ENCODE results near the gene FIBP. TPM values are rescaled to one million over a fixed set of nuclear protein-coding genes. Genes with fewer than 3 reads are reported as not detected.

Gene FIBP
- total and polyA plus RNA-seq, 2 of the 8 experiments (the other 6 are each of a cell fraction or from before 2014, with no cell fraction given): 74.3 to 173 TPM

DNA sequence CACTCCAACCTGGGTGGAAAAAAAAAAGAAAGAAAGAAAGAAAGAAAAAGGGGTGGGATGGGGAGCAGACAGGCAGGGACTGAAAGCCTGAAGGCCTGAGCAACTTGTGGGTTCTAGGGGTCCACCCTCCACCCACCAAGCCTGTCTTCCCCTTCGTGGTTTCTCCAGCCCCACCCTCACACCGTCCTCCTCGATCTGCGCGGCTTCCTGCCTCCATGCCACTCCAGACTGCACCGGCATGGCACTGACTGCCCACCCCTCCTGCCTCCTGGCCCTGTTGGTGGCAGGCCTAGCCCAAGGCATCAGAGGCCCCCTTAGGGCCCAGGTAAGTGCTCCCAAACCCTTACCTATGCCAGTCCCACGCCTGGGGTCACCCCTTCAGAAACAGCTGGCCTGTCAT, 8.7 kb downstream of the FIBP start, which contains the start of gene CTSW:
TSS of gene CTSW (plus strand) at position 221 of the 400 bp plus-strand sequence. CDS start at position 239, 18 bp downstream.
- Histone ChIP-seq H3K79me1 (ENCODE audit: low read depth, low read length) (no peaks in the 10 kb centered on the region), H3K4ac (replicated peaks; ENCODE audit: insufficient read length, low read depth, low read length) (no peak within 1 kb of the TSS), H4K5ac (ENCODE audit: insufficient read length, low read depth, low read length) (no peak within 1 kb of the TSS), H2BK12ac (ENCODE audit: low read depth, low read length) (no peak within 1 kb of the TSS), H3K23ac (ENCODE audit: insufficient read length) (no peak within 1 kb of the TSS), H3K36me3 (ENCODE audit: control insufficient read depth in 2 of 4, insufficient read depth in 4 of 4, low read length in 3 of 4) (peaks cover 5 to 16% (median 12%) of the 10 kb centered on the region in 4 experiments; a peak in 7 of 8 replicates), H2BK5ac (ENCODE audit: low read depth, low read length) (no peak within 1 kb of the TSS), H3K27ac (ENCODE audit: low read depth, low read length) (no peak within 1 kb of the TSS), H3K18ac (ENCODE audit: extremely low read depth, low read length) (no peak within 1 kb of the TSS), H3K4me2 (ENCODE audit: insufficient read depth in 1 of 2, low read depth in 2 of 2, low read length in 2 of 2) (no peak within 1 kb of the TSS), H4K91ac (replicated peaks; ENCODE audit: insufficient read length, low read length) (no peak within 1 kb of the TSS), H2BK20ac (ENCODE audit: low read length) (no peak within 1 kb of the TSS), H3K9ac (replicated peaks in 1 of 4; ENCODE audit: extremely low read depth in 1 of 4, low read depth in 3 of 4, low read length in 3 of 4) (no peak within 1 kb of the TSS), H3K56ac (replicated peaks; ENCODE audit: insufficient read length, low read depth, low read length) (no peak within 1 kb of the TSS), H3K23me2 (ENCODE audit: low read depth, low read length) (no peaks in the 10 kb centered on the region), H2BK120ac (replicated peaks; ENCODE audit: low read depth, low read length) (no peak within 1 kb of the TSS), H3K9me3 (ENCODE audit: insufficient read depth in 2 of 2, low read depth in 1 of 2, low read length in 1 of 2) (no peaks in the 10 kb centered on the region), H3K4me1 (replicated peaks in 1 of 4; ENCODE audit: control insufficient read depth in 3 of 4, insufficient read depth in 4 of 4, low read length in 3 of 4) (peaks cover 0 to 2% (median 0%) of the 10 kb centered on the region in 4 experiments; a peak in 1 of 7 replicates), H3K4me3 (ENCODE audit: extremely low read depth in 1 of 4, insufficient read depth in 2 of 4, low read depth in 3 of 4, low read length in 4 of 4) (no peak within 1 kb of the TSS), H4K8ac (ENCODE audit: extremely low read depth, insufficient read depth, low read length) (no peak within 1 kb of the TSS), H2AK5ac (ENCODE audit: low read depth, low read length) (no peak within 1 kb of the TSS), H4K20me1 (replicated peaks in 1 of 2; ENCODE audit: control insufficient read depth in 1 of 2, insufficient read depth in 2 of 2, low read length in 2 of 2) (peaks cover 5 to 6% of the 10 kb centered on the region in 2 experiments), H2AFZ (ENCODE audit: low read length) (no peak within 1 kb of the TSS), H3K27me3 (replicated peaks in 1 of 4; ENCODE audit: control insufficient read depth in 3 of 4, extremely low read depth in 1 of 4, insufficient read depth in 3 of 4, low read length in 3 of 4) (peaks cover 0 to 3% (median 0%) of the 10 kb centered on the region in 4 experiments; a peak in 1 of 7 replicates), H3K79me2 (ENCODE audit: control insufficient read depth in 1 of 2, insufficient read depth in 2 of 2, low read length in 2 of 2) (no peaks in the 10 kb centered on the region), H3K14ac (ENCODE audit: insufficient read length) (no peak within 1 kb of the TSS), H2BK15ac (ENCODE audit: low read length) (no peak within 1 kb of the TSS)
- WGBS, 2 experiments (ENCODE audit: extremely low coverage in 1 of 2, insufficient coverage in 1 of 2, insufficient read length in 1 of 2, insufficient replicate concordance in 2 of 2, low coverage in 1 of 2, low lambda C conversion rate in 2 of 2, missing lambda C conversion rate in 1 of 2): 91% methylated on average over 7 of the region's 7 CpGs; no CpG with 5 or more reads in 1 of the 2 experiments
- ChIA-PET CTCF (ENCODE audit: partially characterized antibody) (interaction anchor here (0.9 to 19.6 kb wide), 7 partner anchors 8 to 143 kb away, joined by 3 to 283 read pairs (median 15); partner anchors contain the start of genes FIBP and MUS81), POLR2A (ENCODE audit: partially characterized antibody) (interaction anchor here (0.7 to 39.7 kb wide), 6 partner anchors 21 to 241 kb away, joined by 3 to 1071 read pairs (median 4); partner anchors contain the start of genes C11orf68, CFL1, EFEMP2 and MUS81)
- FAIRE-seq: no peak
- DNase-seq (ENCODE audit: low read depth in 1 of 2, low spot score in 2 of 2): no peak
- no peak for TF ChIP-seq SP2 (IDR thresholded peaks at IDR 0.05; ENCODE audit: low read length)
- TF ChIP-seq GTF2F1 (IDR thresholded peaks at IDR 0.05; ENCODE audit: borderline replicate concordance, low read depth, low read length): no peak
- no peak for TF ChIP-seq YY1 (IDR thresholded peaks at IDR 0.05; ENCODE audit: low read depth, low read length)
- no peak for TF ChIP-seq HDAC2 (IDR thresholded peaks at IDR 0.05; ENCODE audit: borderline replicate concordance in 1 of 2, low read depth in 2 of 2, low read length in 2 of 2)
- TF ChIP-seq SIX5 (IDR thresholded peaks at IDR 0.05; ENCODE audit: low read depth, low read length): no peak
- TF ChIP-seq, protein P1, sequence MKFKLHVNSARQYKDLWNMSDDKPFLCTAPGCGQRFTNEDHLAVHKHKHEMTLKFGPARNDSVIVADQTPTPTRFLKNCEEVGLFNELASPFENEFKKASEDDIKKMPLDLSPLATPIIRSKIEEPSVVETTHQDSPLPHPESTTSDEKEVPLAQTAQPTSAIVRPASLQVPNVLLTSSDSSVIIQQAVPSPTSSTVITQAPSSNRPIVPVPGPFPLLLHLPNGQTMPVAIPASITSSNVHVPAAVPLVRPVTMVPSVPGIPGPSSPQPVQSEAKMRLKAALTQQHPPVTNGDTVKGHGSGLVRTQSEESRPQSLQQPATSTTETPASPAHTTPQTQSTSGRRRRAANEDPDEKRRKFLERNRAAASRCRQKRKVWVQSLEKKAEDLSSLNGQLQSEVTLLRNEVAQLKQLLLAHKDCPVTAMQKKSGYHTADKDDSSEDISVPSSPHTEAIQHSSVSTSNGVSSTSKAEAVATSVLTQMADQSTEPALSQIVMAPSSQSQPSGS (IDR thresholded peaks at IDR 0.05; ENCODE audit: low read length): no peak
- no peak for TF ChIP-seq EGR1 (IDR thresholded peaks at IDR 0.05; ENCODE audit: borderline replicate concordance, low read depth, low read length)
- no peak for TF ChIP-seq CBX5 (IDR thresholded peaks at IDR 0.05; ENCODE audit: low read depth, low read length)
- no peak for TF ChIP-seq CBX8 (IDR thresholded peaks at IDR 0.05; ENCODE audit: borderline replicate concordance, low read depth, low read length)
- no peak for TF ChIP-seq CHD2 (IDR thresholded peaks at IDR 0.05; ENCODE audit: low read length)
- TF ChIP-seq SP1 (IDR thresholded peaks at IDR 0.05; ENCODE audit: low read depth, low read length): no peak
- no peak for TF ChIP-seq TBP (IDR thresholded peaks at IDR 0.05; ENCODE audit: low read depth, low read length)
- TF ChIP-seq TCF12 (IDR thresholded peaks at IDR 0.05; ENCODE audit: low read depth, low read length): no peak
